Neural cell (in vitro differentiated cells): ENCODE results near the gene KIAA0513. TPM values are rescaled to one million over a fixed set of nuclear protein-coding genes. Genes with fewer than 3 reads are reported as not detected.

Experiments used
- H2AFZ ChIP-seq: fragments of 200-600, 300-800 bp; sonication (generic), shearing (Covaris generic); 2 replicates; pipeline ENCODE4 v1.6.0; 2014; ENCODE audit warnings: low read depth, mild to moderate bottlenecking, antibody characterized with exemption, low read length, moderate library complexity
- H3F3A ChIP-seq: fragments of 200-600 bp; shearing (Covaris generic); 2 replicates; pipeline ENCODE4 v1.6.1; 2016; ENCODE audit warnings: mild to moderate bottlenecking, moderate library complexity, mixed read lengths, antibody characterized with exemption, low read length; ENCODE audit not compliant: insufficient read depth, poor library complexity, severe bottlenecking
- H3K27ac ChIP-seq: fragments of 200-600, 300-800 bp; sonication (generic), shearing (Covaris generic); 2 replicates; pipeline ENCODE4 v1.5.1; 2014; ENCODE audit warnings: mild to moderate bottlenecking, low read length, moderate library complexity
- H3K27me3 ChIP-seq: fragments of 300-800, 200-600 bp; sonication (generic), shearing (Covaris generic); 2 replicates; pipeline ENCODE4 v1.6.0; 2014; ENCODE audit warnings: mild to moderate bottlenecking, low read depth, low read length, moderate library complexity; ENCODE audit not compliant: insufficient read depth
- H3K36me3 ChIP-seq: fragments of 300-800, 200-600 bp; sonication (generic), shearing (Covaris generic); 2 replicates; pipeline ENCODE4 v1.5.1; 2014; ENCODE audit warnings: mild to moderate bottlenecking, antibody characterized with exemption, low read length, moderate library complexity; ENCODE audit not compliant: insufficient read depth
- H3K4me2 ChIP-seq: fragments of 300-800, 200-600 bp; sonication (generic), shearing (Covaris generic); 2 replicates; pipeline ENCODE4 v1.6.0; 2014; ENCODE audit warnings: mild to moderate bottlenecking, low read length
- H3K4me3 ChIP-seq: fragments of 300-800, 200-600 bp; sonication (generic), shearing (Covaris generic); 2 replicates; pipeline ENCODE4 v1.5.1; 2014; ENCODE audit warnings: mild to moderate bottlenecking, low read length, moderate library complexity
- H3K79me2 ChIP-seq: fragments of 200-600 bp; shearing (Covaris generic); replicated peaks from 2 replicates; pipeline ENCODE4 v1.6.0; 2014; ENCODE audit warnings: mild to moderate bottlenecking, low read length, moderate library complexity; ENCODE audit not compliant: insufficient read depth
- H3K9ac ChIP-seq: fragments of 300-800, 200-600 bp; sonication (generic), shearing (Covaris generic); 2 replicates; pipeline ENCODE4 v1.6.1; 2016; ENCODE audit warnings: mild to moderate bottlenecking, low read length, mixed read lengths
- H3K9me2 ChIP-seq: fragments of 200-600 bp; shearing (Covaris generic); 2 replicates; pipeline ENCODE4 v1.6.1; 2016; ENCODE audit warnings: mild to moderate bottlenecking, low read length, mixed read lengths; ENCODE audit not compliant: insufficient read depth
- H3K9me3 ChIP-seq: fragments of 200-600, 300-800 bp; sonication (generic), shearing (Covaris generic); 2 replicates; pipeline ENCODE4 v1.6.1; 2016; ENCODE audit warnings: mild to moderate bottlenecking, mixed run types, low read length, moderate library complexity, mixed read lengths
- H4K20me1 ChIP-seq: fragments of 200-600 bp; shearing (Covaris generic); 2 replicates; pipeline ENCODE4 v1.6.1; 2016; ENCODE audit warnings: mild to moderate bottlenecking, mixed run types; ENCODE audit not compliant: insufficient read depth
- EP300 ChIP-seq: fragments of 450-650 bp; conservative IDR thresholded peaks from 2 replicates; pipeline ENCODE4 v1.6.1; 2014; ENCODE audit warnings: antibody characterized with exemption, mild to moderate bottlenecking, moderate library complexity; ENCODE audit not compliant: poor library complexity, severe bottlenecking
- EZH2 ChIP-seq: fragments of 200-600, 300-800 bp; shearing (Covaris generic), sonication (generic); IDR thresholded peaks from 2 replicates; pipeline ENCODE4 v1.6.1; 2014; ENCODE audit warnings: antibody characterized with exemption, low read length, borderline replicate concordance, mild to moderate bottlenecking; ENCODE audit not compliant: insufficient read depth, poor library complexity, severe bottlenecking
- MXI1 ChIP-seq: fragments of 450-650 bp; conservative IDR thresholded peaks from 2 replicates; pipeline ENCODE4 v1.6.1; 2014; ENCODE audit warnings: antibody characterized with exemption, mild to moderate bottlenecking; ENCODE audit not compliant: poor library complexity, severe bottlenecking
- POLR2AphosphoS5 ChIP-seq: IDR thresholded peaks from 2 replicates; pipeline ENCODE4 v1.6.1; 2012
- RAD21 ChIP-seq: fragments of 450-650 bp; conservative IDR thresholded peaks from 2 replicates; pipeline ENCODE4 v1.6.1; 2014; ENCODE audit warnings: antibody characterized with exemption, mild to moderate bottlenecking, moderate library complexity
- REST ChIP-seq: IDR thresholded peaks from 2 replicates; pipeline ENCODE4 v1.6.1; 2012; ENCODE audit warnings: borderline replicate concordance
- SMC3 ChIP-seq: fragments of 450-650 bp; conservative IDR thresholded peaks from 2 replicates; pipeline ENCODE4 v1.6.1; 2014; ENCODE audit warnings: antibody characterized with exemption, mild to moderate bottlenecking, moderate library complexity; ENCODE audit not compliant: poor library complexity
- TAF1 ChIP-seq: IDR thresholded peaks from 2 replicates; pipeline ENCODE4 v1.6.1; 2012; ENCODE audit warnings: low read depth
- polyA plus RNA-seq: library from polyadenylated mRNA; depleted of rRNA; stranded (reverse); fragments of >200 nt; gene quantifications from 2 replicates; pipeline ENCODE4 v1.2.3, GENCODE V29; 2014
- TF ChIP-seq, protein P1 (sequence below): fragments of 450-650 bp; IDR thresholded peaks from 2 replicates; pipeline ENCODE4 v1.5.1; 2014; ENCODE audit warnings: antibody characterized with exemption, mild to moderate bottlenecking, moderate library complexity; ENCODE audit not compliant: poor library complexity, severe bottlenecking

The KIAA0513 gene
- polyA plus RNA-seq, 1 donor from 2014 or later, result 18.9 TPM

DNA sequence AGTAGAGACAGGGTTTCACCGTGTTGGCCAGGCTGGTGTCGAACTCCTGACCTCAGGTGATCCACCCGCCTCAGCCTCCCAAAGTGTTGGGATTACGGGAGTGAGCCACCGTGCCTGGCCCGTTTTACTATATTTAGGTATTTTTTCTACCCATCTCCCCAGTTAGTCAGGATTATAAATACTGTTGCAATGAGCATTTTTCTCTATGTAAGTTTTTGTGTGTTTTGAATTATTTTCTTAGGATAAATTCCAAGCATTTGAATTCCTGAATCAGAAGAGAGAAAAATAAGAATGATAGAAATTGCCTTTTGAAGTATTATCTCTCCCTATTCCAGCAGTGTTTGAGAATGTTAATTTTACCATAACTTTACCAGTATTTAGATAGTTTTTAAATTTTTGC is 36.6 kb downstream of the KIAA0513 start:
- TF ChIP-seq REST, result no peak
- TF ChIP-seq MXI1, result no peak
- no peak for TF ChIP-seq SMC3
- TF ChIP-seq RAD21, result no peak
- Histone ChIP-seq H3K9me3 (no peaks in the 10 kb centered on the region), H3K79me2 (no peaks in the 10 kb centered on the region), H2AFZ (no peak overlapping the region), H3K4me3 (no peak overlapping the region), H4K20me1 (no peaks in the 10 kb centered on the region), H3K9me2 (no peaks in the 10 kb centered on the region), H3K36me3 (no peaks in the 10 kb centered on the region), H3K27me3 (no peaks in the 10 kb centered on the region), H3F3A (no peaks in the 10 kb centered on the region), H3K4me2 (no peak overlapping the region), H3K9ac (no peak overlapping the region), H3K27ac (no peak overlapping the region)

- no peak for TF ChIP-seq POLR2AphosphoS5
- TF ChIP-seq MXI1, result no peak
- Histone ChIP-seq H3K9ac (no peak overlapping the region), H3K27me3 (no peaks in the 10 kb centered on the region), H3F3A (no peaks in the 10 kb centered on the region), H3K27ac (no peak overlapping the region), H3K9me3 (no peaks in the 10 kb centered on the region), H3K4me3 (no peak overlapping the region), H3K4me2 (no peak overlapping the region), H3K79me2 (no peaks in the 10 kb centered on the region), H3K9me2 (no peaks in the 10 kb centered on the region), H3K36me3 (no peaks in the 10 kb centered on the region), H2AFZ (no peak overlapping the region), H4K20me1 (no peaks in the 10 kb centered on the region)
These were observed 37.5 kb downstream of the KIAA0513 start for GRCh38 chr16:85065099-85065498.

- no peak overlapping the region for H3K4me2 ChIP-seq
- H3K27me3 ChIP-seq, result no peaks in the 10 kb centered on the region
- no peaks in the 10 kb centered on the region for H3K79me2 ChIP-seq
- no peak overlapping the region for H3K27ac ChIP-seq
- H3K36me3 ChIP-seq, result no peaks in the 10 kb centered on the region
- H3K9ac ChIP-seq, result no peak overlapping the region
- no peaks in the 10 kb centered on the region for H3F3A ChIP-seq
- H3K9me3 ChIP-seq, result no peaks in the 10 kb centered on the region
- no peak overlapping the region for H2AFZ ChIP-seq
- TF ChIP-seq EP300 (no peak), TAF1 (no peak), REST (no peak), EZH2 (no peak), RAD21 (no peak), POLR2AphosphoS5 (no peak), MXI1 (no peak), SMC3 (no peak)
- TF ChIP-seq, protein P1, sequence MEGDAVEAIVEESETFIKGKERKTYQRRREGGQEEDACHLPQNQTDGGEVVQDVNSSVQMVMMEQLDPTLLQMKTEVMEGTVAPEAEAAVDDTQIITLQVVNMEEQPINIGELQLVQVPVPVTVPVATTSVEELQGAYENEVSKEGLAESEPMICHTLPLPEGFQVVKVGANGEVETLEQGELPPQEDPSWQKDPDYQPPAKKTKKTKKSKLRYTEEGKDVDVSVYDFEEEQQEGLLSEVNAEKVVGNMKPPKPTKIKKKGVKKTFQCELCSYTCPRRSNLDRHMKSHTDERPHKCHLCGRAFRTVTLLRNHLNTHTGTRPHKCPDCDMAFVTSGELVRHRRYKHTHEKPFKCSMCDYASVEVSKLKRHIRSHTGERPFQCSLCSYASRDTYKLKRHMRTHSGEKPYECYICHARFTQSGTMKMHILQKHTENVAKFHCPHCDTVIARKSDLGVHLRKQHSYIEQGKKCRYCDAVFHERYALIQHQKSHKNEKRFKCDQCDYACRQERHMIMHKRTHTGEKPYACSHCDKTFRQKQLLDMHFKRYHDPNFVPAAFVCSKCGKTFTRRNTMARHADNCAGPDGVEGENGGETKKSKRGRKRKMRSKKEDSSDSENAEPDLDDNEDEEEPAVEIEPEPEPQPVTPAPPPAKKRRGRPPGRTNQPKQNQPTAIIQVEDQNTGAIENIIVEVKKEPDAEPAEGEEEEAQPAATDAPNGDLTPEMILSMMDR, result no peak
- H4K20me1 ChIP-seq, result no peaks in the 10 kb centered on the region
- H3K9me2 ChIP-seq, result no peaks in the 10 kb centered on the region
- no peak overlapping the region for H3K4me3 ChIP-seq
These were observed 38.8 kb downstream of the KIAA0513 start for GRCh38 chr16:85066346-85066885.
